BLaER1 treated with 17β-estradiol and CSF1 and Interleukin-3, amounts not matched to agents 10 nM and 100 nM (cell line): ENCODE results near the gene FNDC11.
"Not testable (repeated sequence)": the region's sequence is repeated elsewhere in the genome, so short reads cannot be mapped to it uniquely, and the experiment has no call there.

Experiments
- H3K27ac ChIP-seq, 11 experiments: shearing (Covaris generic); formaldehyde crosslinking; 2 replicates each; pipeline ENCODE4 v1.8.1; 2022
- H3K27me3 ChIP-seq, 11 experiments: shearing (Covaris generic); formaldehyde crosslinking; 2 replicates each; pipeline ENCODE4 v1.8.1; 2022
- H3K36me3 ChIP-seq, 11 experiments: shearing (Covaris generic); formaldehyde crosslinking; 2 replicates each; pipeline ENCODE4 v1.8.1; 2022
- H3K4me1 ChIP-seq, 10 experiments: shearing (Covaris generic); formaldehyde crosslinking; 2 replicates each; pipeline ENCODE4 v1.8.1; 2022
- H3K4me2 ChIP-seq, 11 experiments: shearing (Covaris generic); formaldehyde crosslinking; 2 replicates each; pipeline ENCODE4 v1.8.1; 2022
- H3K4me3 ChIP-seq, 10 experiments: shearing (Covaris generic); formaldehyde crosslinking; 2 replicates each; pipeline ENCODE4 v1.8.1; 2022
- H3K9ac ChIP-seq, 11 experiments: shearing (Covaris generic); formaldehyde crosslinking; 2 replicates each; pipeline ENCODE4 v1.8.1; 2022
- H3K9me3 ChIP-seq, 11 experiments: shearing (Covaris generic); formaldehyde crosslinking; replicated peaks in 1 of 11; 2 replicates each; pipeline ENCODE4 v1.8.1; 2022
- H4K20me1 ChIP-seq, 11 experiments: shearing (Covaris generic); formaldehyde crosslinking; 2 replicates each; pipeline ENCODE4 v1.8.1; 2022
- Cebpa-rat ChIP-seq, 11 experiments: shearing (Covaris generic); IDR thresholded peaks; 2 replicates each; pipeline ENCODE4 v1.8.1; 2022

FNDC11 gene, protein sequence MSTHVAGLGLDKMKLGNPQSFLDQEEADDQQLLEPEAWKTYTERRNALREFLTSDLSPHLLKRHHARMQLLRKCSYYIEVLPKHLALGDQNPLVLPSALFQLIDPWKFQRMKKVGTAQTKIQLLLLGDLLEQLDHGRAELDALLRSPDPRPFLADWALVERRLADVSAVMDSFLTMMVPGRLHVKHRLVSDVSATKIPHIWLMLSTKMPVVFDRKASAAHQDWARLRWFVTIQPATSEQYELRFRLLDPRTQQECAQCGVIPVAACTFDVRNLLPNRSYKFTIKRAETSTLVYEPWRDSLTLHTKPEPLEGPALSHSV

DNA sequence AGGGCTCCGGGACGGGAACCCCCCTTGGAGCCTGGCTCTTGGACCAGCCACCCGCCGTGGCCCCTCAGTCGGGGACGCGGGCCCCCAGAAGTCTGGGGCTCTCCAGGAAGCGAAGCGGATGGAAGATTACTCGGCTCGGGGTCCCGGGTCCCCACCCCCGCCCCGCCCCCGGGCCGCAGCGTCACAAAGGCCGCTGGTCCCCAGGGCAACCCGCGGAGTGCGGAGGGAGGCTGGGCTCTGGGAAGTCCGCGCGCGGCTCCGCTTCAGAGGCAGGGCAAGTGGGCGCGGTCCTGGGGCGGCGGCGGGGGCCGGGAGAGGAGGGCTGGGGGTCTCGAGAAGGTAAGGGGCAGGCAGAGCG lies at the start of gene FNDC11:
Gene FNDC11, plus strand, starts transcription at position 227 of the 358 bp plus-strand sequence. CDS start 1,505 bp downstream, outside the sequence.
- H3K9ac ChIP-seq = peak within 1 kb of the TSS; percentile 38 to 79 (median 66); a peak in 20 of 22 replicates
- peak within 1 kb of the TSS in 10 of 11 experiments; percentile 16 to 72 (median 67); a peak in 16 of 22 replicates for H3K27ac ChIP-seq
- peak within 1 kb of the TSS; percentile 53 to 74 (median 66) for H3K4me3 ChIP-seq

DNA sequence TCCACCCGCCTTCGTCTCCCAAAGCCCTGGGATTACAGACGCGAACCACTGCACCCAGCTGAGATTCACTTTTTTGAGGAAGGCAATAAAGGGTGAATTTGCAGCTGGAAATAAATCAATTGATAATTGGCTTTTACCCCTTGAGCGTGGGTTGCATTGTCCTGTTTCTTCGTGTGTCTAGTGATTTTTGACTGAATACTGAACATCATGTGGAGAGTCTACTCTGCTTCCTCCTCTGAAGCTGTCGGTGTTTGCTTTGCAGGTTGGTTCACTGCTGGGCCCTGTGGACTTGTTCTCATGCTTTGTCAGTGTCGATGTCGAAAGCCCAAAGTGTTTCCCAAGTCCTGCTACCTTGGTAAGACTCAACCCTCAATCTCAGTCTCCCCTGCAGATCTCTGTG lies 49.3 kb upstream of the FNDC11 start:
- Histone ChIP-seq H3K27me3 (peaks cover 0 to 11% (median 0%) of the 10 kb centered on the region in 11 experiments; a peak in 7 of 22 replicates), H3K4me1 (peaks cover 0 to 51% (median 39%) of the 10 kb centered on the region in 10 experiments; a peak in 16 of 20 replicates), H3K4me3 (no peak overlapping the region), H3K4me2 (no peak overlapping the region), H3K36me3 (no peaks in the 10 kb centered on the region), H4K20me1 (peaks cover 0 to 17% (median 0%) of the 10 kb centered on the region in 11 experiments; a peak in 4 of 22 replicates), H3K9ac (no peak overlapping the region), H3K27ac (no peak overlapping the region), H3K9me3 (peaks cover 18 to 34% (median 24%) of the 10 kb centered on the region in 11 experiments)
- TF ChIP-seq Cebpa-rat (IDR thresholded peaks at IDR 0.05) = no peak

More for the DNA sequence above, at the start of gene FNDC11:
- no peaks in the 10 kb centered on the region for H3K9me3 ChIP-seq
- H3K4me2 ChIP-seq = peak within 1 kb of the TSS; percentile 94 to 100 (median 99)
- H4K20me1 ChIP-seq = peaks cover 14 to 73% (median 56%) of the 10 kb centered on the region in 11 experiments; a peak in 21 of 22 replicates
- peaks cover 22 to 56% (median 45%) of the 10 kb centered on the region in 10 experiments for H3K4me1 ChIP-seq
- TF ChIP-seq Cebpa-rat (IDR thresholded peaks at IDR 0.05) = no peak
- H3K27me3 ChIP-seq = peaks cover 67 to 96% (median 75%) of the 10 kb centered on the region in 11 experiments
- H3K36me3 ChIP-seq = no peaks in the 10 kb centered on the region

- no peak overlapping the region for H3K9ac ChIP-seq
- H3K4me1 ChIP-seq = peaks cover 0 to 45% (median 34%) of the 10 kb centered on the region in 10 experiments; a peak in 16 of 20 replicates
- H3K36me3 ChIP-seq = no peaks in the 10 kb centered on the region
- no peak overlapping the region for H3K27ac ChIP-seq
- no peak overlapping the region for H3K4me3 ChIP-seq
- H3K4me2 ChIP-seq = no peak overlapping the region
- H3K27me3 ChIP-seq = peaks cover 0 to 5% (median 0%) of the 10 kb centered on the region in 11 experiments; a peak in 1 of 22 replicates
- H3K9me3 ChIP-seq = peaks cover 18 to 34% (median 24%) of the 10 kb centered on the region in 11 experiments
- no peak for TF ChIP-seq Cebpa-rat (IDR thresholded peaks at IDR 0.05)
- peaks cover 0 to 17% (median 0%) of the 10 kb centered on the region in 11 experiments; a peak in 4 of 22 replicates for H4K20me1 ChIP-seq
Measured at GRCh38 chr20:63505281-63505680, 48.7 kb upstream of the FNDC11 start.

DNA sequence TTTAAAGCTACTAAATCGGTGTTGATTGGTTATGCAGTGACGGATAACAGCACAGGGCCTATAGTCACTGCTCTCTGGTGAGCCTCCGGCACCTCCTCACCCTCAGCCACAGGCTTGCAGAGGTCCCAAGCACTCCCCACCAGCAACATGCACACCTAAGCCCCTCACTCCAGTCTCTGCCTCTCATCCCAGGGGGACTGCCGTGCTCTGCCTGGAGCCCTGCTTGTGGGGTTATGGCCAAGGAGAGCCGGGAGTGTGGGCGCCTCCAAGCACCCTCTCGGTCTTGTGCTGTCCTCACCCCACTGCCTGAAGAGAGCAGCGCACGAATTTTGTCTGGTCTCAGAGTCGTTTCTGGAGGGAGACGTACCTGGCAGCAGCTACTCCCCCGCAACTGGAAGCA lies 48.2 kb upstream of the FNDC11 start:
- no peak overlapping the region for H3K4me2 ChIP-seq
- H3K9ac ChIP-seq = no peak overlapping the region
- no peaks in the 10 kb centered on the region for H3K36me3 ChIP-seq
- peaks cover under 1 to 42% (median 32%) of the 10 kb centered on the region in 10 experiments; a peak in 19 of 20 replicates for H3K4me1 ChIP-seq
- peaks cover 0 to 5% (median 0%) of the 10 kb centered on the region in 11 experiments; a peak in 1 of 22 replicates for H3K27me3 ChIP-seq
- no peak overlapping the region for H3K4me3 ChIP-seq
- no peak for TF ChIP-seq Cebpa-rat (IDR thresholded peaks at IDR 0.05)
- H4K20me1 ChIP-seq = peaks cover 0 to 15% (median 0%) of the 10 kb centered on the region in 11 experiments; a peak in 4 of 22 replicates
- peaks cover 18 to 34% (median 24%) of the 10 kb centered on the region in 11 experiments for H3K9me3 ChIP-seq
- no peak overlapping the region for H3K27ac ChIP-seq

DNA sequence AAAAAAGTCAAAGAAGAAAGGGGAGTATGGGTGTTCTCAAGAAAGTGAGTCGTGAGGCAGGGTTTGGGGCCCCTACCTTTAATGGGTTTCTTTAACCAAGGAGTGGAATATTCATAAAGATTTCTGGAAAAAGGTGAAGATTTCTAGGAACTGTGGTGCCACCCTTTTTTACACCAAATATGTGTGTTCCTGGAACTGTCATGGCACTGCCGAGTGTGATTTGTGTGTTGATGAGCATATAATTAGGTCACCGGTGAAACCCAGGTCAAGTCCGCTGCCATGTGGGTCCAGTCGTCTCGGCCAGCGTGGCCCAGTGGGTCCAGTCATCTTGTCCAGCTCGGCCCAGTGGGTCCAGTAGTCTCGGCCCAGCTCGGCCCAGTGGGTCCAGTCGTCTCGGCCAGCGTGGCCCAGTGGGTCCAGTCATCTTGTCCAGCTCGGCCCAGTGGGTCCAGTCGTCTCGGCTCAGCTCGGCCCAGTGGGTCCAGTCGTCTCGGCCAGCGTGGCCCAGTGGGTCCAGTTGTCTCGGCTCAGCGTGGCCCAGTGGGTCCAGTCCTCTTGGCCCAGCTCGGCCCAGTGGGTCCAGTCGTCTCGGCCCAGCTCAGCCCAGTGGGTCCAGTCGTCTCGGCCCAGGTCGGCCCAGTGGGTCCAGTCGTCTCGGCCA lies 46.7 kb upstream of the FNDC11 start:
- Histone ChIP-seq H3K4me1 (peaks cover 5 to 34% (median 25%) of the 10 kb centered on the region in 10 experiments; a peak in 19 of 20 replicates), H3K36me3 (no peaks in the 10 kb centered on the region), H3K4me2 (no peak overlapping the region), H3K27me3 (peaks cover 0 to 3% (median 0%) of the 10 kb centered on the region in 11 experiments; a peak in 1 of 22 replicates), H3K9me3 (peaks cover 18 to 35% (median 24%) of the 10 kb centered on the region in 11 experiments), H3K4me3 (no peak overlapping the region), H4K20me1 (peaks cover 0 to 8% (median 0%) of the 10 kb centered on the region in 11 experiments; a peak in 4 of 22 replicates), H3K27ac (no peak overlapping the region), H3K9ac (no peak overlapping the region)
- no peak for TF ChIP-seq Cebpa-rat (IDR thresholded peaks at IDR 0.05)

- H3K36me3 ChIP-seq = no peaks in the 10 kb centered on the region
- H3K9me3 ChIP-seq = peaks cover 19 to 43% (median 24%) of the 10 kb centered on the region in 11 experiments
- H3K27ac ChIP-seq = no peak overlapping the region
- no peak overlapping the region for H3K9ac ChIP-seq
- peak overlapping the region in 6 of 11 experiments; percentile 4 to 36 (median 24); a peak in 5 of 22 replicates for H3K4me2 ChIP-seq
- peaks cover 5 to 24% (median 15%) of the 10 kb centered on the region in 10 experiments; a peak in 18 of 20 replicates for H3K4me1 ChIP-seq
- no peak overlapping the region for H3K4me3 ChIP-seq
- no peaks in the 10 kb centered on the region; a peak in 1 of 22 replicates for H3K27me3 ChIP-seq
- no peak for TF ChIP-seq Cebpa-rat (IDR thresholded peaks at IDR 0.05)
- H4K20me1 ChIP-seq = no peaks in the 10 kb centered on the region
Measured at GRCh38 chr20:63508072-63508768, 45.7 kb upstream of the FNDC11 start.

DNA sequence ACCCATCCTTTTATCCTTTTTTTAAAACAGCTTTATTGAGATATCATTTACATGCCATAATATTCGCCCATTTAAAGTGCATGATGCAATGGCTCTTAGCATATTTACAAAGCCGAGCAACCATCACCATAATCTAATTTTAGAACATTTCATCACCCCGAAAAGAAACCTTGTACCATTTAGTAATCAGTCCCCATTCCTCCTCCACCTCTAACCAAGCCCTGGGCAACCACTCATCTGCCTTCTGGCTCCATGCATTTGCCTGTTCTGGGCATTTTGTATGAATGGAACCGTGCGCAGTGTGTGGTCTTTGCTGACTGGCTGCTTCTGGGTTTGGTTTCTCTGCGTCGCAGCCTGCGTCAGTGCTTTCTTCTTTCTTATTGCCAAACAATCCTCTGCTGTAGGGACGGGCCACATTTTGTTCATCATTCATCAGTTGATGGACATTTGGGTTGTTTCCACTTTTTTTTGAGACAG lies 44.8 kb upstream of the FNDC11 start:
- peak overlapping the region in 1 of 11 experiments; percentile 7; a peak in 4 of 22 replicates for H3K4me2 ChIP-seq
- H3K27me3 ChIP-seq = no peaks in the 10 kb centered on the region; a peak in 1 of 22 replicates
- H4K20me1 ChIP-seq = no peaks in the 10 kb centered on the region
- no peak overlapping the region for H3K27ac ChIP-seq
- peaks cover 5 to 16% (median 11%) of the 10 kb centered on the region in 10 experiments; a peak in 17 of 20 replicates for H3K4me1 ChIP-seq
- peaks cover 21 to 47% (median 32%) of the 10 kb centered on the region in 11 experiments for H3K9me3 ChIP-seq
- no peak for TF ChIP-seq Cebpa-rat (IDR thresholded peaks at IDR 0.05)
- H3K4me3 ChIP-seq = no peak overlapping the region
- no peak overlapping the region for H3K9ac ChIP-seq
- H3K36me3 ChIP-seq = no peaks in the 10 kb centered on the region

DNA sequence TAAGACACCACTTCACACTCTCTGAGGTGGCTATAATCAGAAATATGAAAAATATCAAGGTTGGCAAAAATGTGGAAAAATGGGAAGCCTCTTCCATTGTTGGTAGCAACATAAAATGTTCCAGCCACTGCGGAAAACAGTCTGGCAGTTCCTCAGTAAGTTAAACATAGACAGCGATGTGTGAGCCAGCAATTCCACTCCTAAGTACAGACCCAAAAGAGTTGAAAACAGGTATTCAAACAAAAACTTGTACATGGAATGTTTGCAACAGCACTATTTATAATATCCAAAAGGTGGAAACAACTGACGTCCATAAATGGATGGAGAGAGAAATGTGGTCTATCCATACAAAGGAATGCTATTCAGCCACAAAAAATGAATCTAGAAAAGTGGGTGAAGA lies 40.8 kb upstream of the FNDC11 start:
- Histone ChIP-seq H3K36me3 (no peaks in the 10 kb centered on the region), H3K9me3 (peaks cover 3 to 30% (median 17%) of the 10 kb centered on the region in 11 experiments; a peak in 21 of 22 replicates), H3K4me3 (no peak overlapping the region), H3K9ac (no peak overlapping the region), H3K4me2 (no peak overlapping the region), H3K27me3 (no peaks in the 10 kb centered on the region), H4K20me1 (peaks cover 0 to 6% (median 0%) of the 10 kb centered on the region in 11 experiments; a peak in 2 of 22 replicates), H3K4me1 (peaks cover 5 to 22% (median 12%) of the 10 kb centered on the region in 10 experiments; a peak in 18 of 20 replicates), H3K27ac (no peak overlapping the region)
- TF ChIP-seq Cebpa-rat (IDR thresholded peaks at IDR 0.05) = no peak

GRCh38 chr20:63514520-63514919 lies 39.4 kb upstream of the FNDC11 start:
- not testable (repeated sequence) for H4K20me1 ChIP-seq, H3K9ac ChIP-seq, H3K27ac ChIP-seq, H3K36me3 ChIP-seq, H3K4me3 ChIP-seq, H3K27me3 ChIP-seq
- Histone ChIP-seq H3K9me3 (peaks cover 3 to 27% (median 16%) of the 10 kb centered on the region in 11 experiments; a peak in 21 of 22 replicates), H3K4me2 (0 out of 22 replicates have a peak overlapping the region, but pooled peaks of 1 of the 11 experiments have one; percentile 2), H3K4me1 (peaks cover 9 to 31% (median 22%) of the 10 kb centered on the region in 10 experiments)
